OCI-LY1 (cell line): Measurements from ENCODE around the gene NPIPB8.

Experiments
- EZH2 ChIP-seq: fragments of 200-600 bp; sonication (generic), shearing (Covaris generic); IDR thresholded peaks from 2 replicates; pipeline ENCODE4 v1.8.0; 2017; ENCODE audit warnings: borderline replicate concordance, mixed run types, mild to moderate bottlenecking, antibody characterized with exemption, low read length, moderate library complexity, mixed read lengths
- TF ChIP-seq, protein P1 (sequence below): fragments of 200-600 bp; sonication (generic), shearing (Covaris generic); IDR thresholded peaks from 2 replicates; pipeline ENCODE4 v1.5.1; 2017; ENCODE audit warnings: mild to moderate bottlenecking, antibody characterized with exemption, low read length, moderate library complexity, mixed read lengths

DNA sequence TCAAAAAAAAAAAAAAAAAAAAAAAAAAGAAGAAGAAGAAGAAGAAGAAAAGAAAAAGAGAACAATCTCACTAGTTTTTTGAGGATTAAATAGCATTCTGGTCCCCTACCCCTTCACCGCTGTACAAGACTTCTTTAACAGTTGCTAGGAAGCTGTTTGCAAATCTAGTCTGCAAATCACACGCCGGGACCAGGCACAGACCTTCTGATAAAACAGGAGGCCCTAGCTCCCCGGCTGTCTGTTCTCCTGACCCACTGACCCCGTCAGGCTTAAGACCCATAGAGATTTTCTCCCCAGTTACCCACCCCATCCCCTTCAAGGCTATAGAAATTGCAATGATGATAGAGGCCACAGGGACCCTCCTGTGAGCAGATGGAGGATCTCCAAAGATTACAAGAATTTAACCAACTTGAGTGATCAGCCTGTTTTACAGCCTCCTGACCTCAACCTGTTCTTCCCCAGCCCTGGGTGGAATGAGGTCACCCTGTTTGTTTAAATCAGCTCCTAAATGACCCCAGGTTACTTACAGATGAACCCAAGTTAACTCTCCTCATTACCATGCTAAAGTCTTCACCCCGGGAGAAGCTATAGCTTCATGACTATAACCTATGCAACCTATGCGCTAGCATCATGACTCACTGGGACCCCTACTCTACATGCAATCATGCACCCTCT lies 16.2 kb upstream of the NPIPB8 start:
- TF ChIP-seq, protein P1, sequence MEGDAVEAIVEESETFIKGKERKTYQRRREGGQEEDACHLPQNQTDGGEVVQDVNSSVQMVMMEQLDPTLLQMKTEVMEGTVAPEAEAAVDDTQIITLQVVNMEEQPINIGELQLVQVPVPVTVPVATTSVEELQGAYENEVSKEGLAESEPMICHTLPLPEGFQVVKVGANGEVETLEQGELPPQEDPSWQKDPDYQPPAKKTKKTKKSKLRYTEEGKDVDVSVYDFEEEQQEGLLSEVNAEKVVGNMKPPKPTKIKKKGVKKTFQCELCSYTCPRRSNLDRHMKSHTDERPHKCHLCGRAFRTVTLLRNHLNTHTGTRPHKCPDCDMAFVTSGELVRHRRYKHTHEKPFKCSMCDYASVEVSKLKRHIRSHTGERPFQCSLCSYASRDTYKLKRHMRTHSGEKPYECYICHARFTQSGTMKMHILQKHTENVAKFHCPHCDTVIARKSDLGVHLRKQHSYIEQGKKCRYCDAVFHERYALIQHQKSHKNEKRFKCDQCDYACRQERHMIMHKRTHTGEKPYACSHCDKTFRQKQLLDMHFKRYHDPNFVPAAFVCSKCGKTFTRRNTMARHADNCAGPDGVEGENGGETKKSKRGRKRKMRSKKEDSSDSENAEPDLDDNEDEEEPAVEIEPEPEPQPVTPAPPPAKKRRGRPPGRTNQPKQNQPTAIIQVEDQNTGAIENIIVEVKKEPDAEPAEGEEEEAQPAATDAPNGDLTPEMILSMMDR: no peak
- no peak for TF ChIP-seq EZH2
